ENCODE measurements around the gene MGA.

- TF ChIP-seq CTCF (IDR thresholded peaks at IDR 0.05) (no peak), POLR2AphosphoS5 (IDR thresholded peaks at IDR 0.05) (no peak)
These were observed 37.3 kb upstream of the MGA start for GRCh38 chr15:41622901-41623300.

Measured in stomach (tissue), 4 donors.